Measurements from ENCODE around the gene NHERF1. TPM values are rescaled to one million over a fixed set of nuclear protein-coding genes. Genes with fewer than 3 reads are reported as not detected.

Gene NHERF1
- total and polyA plus RNA-seq, 2 of the 13 experiments (the other 11 are each of a cell fraction or from before 2014, with no cell fraction given), result 169 to 269 TPM

DNA sequence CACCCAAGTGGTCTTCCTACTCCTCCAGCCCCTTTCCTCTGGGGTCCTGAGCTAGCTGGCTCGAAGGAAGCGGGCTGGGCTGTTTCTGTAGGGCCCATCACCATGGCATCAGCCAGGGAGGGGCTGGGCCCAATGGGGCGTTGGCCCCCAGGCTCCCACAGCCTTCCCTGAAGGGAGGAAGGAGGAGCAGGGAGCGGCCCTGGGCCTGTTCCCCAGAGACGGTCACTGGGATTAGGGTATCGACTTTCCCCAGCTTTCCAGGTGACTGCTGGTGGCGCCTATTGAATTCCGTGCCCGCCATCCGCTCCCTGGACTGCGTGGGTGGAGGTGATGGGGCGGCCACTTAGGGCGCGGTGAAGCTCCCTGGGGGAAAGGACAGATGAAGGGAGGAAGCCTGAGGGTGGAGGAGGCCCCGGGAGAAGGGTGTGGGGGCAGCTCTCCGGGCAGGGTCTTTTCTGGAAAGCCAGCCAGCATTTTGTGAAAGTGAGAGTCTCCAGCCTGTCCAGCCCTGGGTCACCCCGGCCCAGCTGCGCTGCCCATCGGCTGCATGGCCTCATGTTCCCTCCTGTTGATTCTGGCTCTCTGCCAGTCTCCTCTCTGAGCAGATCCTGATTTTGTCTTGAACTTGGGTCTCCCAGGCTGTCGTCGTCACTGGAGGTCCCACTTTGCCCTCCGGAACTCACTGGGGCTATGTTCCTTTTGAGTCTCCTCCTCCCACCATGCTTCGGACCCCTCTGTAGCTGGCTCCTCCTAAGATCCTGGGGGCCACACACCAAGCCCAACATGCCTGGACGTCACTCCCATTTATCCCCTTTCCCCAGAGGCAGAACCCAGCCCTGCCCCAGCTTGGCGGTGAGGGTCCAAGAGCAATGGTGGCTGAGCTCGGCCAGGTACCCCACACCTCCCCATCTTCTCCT is 9.8 kb downstream of the NHERF1 start (continued):
- TF ChIP-seq, protein P1, sequence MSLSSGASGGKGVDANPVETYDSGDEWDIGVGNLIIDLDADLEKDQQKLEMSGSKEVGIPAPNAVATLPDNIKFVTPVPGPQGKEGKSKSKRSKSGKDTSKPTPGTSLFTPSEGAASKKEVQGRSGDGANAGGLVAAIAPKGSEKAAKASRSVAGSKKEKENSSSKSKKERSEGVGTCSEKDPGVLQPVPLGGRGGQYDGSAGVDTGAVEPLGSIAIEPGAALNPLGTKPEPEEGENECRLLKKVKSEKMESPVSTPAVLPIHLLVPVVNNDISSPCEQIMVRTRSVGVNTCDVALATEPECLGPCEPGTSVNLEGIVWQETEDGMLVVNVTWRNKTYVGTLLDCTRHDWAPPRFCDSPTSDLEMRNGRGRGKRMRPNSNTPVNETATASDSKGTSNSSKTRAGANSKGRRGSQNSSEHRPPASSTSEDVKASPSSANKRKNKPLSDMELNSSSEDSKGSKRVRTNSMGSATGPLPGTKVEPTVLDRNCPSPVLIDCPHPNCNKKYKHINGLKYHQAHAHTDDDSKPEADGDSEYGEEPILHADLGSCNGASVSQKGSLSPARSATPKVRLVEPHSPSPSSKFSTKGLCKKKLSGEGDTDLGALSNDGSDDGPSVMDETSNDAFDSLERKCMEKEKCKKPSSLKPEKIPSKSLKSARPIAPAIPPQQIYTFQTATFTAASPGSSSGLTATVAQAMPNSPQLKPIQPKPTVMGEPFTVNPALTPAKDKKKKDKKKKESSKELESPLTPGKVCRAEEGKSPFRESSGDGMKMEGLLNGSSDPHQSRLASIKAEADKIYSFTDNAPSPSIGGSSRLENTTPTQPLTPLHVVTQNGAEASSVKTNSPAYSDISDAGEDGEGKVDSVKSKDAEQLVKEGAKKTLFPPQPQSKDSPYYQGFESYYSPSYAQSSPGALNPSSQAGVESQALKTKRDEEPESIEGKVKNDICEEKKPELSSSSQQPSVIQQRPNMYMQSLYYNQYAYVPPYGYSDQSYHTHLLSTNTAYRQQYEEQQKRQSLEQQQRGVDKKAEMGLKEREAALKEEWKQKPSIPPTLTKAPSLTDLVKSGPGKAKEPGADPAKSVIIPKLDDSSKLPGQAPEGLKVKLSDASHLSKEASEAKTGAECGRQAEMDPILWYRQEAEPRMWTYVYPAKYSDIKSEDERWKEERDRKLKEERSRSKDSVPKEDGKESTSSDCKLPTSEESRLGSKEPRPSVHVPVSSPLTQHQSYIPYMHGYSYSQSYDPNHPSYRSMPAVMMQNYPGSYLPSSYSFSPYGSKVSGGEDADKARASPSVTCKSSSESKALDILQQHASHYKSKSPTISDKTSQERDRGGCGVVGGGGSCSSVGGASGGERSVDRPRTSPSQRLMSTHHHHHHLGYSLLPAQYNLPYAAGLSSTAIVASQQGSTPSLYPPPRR (CRISPR knock-in tag; IDR thresholded peaks at IDR 0.05; ENCODE audit: borderline replicate concordance), result no peak
- no peak for TF ChIP-seq TCF12 (IDR thresholded peaks at IDR 0.05)
- no peak for TF ChIP-seq TCF12 (CRISPR knock-in tag; IDR thresholded peaks at IDR 0.05)
- TF ChIP-seq MEF2D (CRISPR knock-in tag; IDR thresholded peaks at IDR 0.05), result no peak; the same call in 1 of the 2 replicates
- no peak for TF ChIP-seq ZNF431 (CRISPR knock-in tag; IDR thresholded peaks at IDR 0.05; ENCODE audit: borderline replicate concordance, low read depth)
- no peak for TF ChIP-seq YEATS2 (CRISPR knock-in tag; IDR thresholded peaks at IDR 0.05; ENCODE audit: borderline replicate concordance)
- TF ChIP-seq, protein P2, sequence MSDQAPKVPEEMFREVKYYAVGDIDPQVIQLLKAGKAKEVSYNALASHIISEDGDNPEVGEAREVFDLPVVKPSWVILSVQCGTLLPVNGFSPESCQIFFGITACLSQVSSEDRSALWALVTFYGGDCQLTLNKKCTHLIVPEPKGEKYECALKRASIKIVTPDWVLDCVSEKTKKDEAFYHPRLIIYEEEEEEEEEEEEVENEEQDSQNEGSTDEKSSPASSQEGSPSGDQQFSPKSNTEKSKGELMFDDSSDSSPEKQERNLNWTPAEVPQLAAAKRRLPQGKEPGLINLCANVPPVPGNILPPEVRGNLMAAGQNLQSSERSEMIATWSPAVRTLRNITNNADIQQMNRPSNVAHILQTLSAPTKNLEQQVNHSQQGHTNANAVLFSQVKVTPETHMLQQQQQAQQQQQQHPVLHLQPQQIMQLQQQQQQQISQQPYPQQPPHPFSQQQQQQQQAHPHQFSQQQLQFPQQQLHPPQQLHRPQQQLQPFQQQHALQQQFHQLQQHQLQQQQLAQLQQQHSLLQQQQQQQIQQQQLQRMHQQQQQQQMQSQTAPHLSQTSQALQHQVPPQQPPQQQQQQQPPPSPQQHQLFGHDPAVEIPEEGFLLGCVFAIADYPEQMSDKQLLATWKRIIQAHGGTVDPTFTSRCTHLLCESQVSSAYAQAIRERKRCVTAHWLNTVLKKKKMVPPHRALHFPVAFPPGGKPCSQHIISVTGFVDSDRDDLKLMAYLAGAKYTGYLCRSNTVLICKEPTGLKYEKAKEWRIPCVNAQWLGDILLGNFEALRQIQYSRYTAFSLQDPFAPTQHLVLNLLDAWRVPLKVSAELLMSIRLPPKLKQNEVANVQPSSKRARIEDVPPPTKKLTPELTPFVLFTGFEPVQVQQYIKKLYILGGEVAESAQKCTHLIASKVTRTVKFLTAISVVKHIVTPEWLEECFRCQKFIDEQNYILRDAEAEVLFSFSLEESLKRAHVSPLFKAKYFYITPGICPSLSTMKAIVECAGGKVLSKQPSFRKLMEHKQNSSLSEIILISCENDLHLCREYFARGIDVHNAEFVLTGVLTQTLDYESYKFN (CRISPR knock-in tag; conservative IDR thresholded peaks at IDR 0.05), result no peak; the same call in 1 of the 2 replicates
- TF ChIP-seq ZNF766 (CRISPR knock-in tag; IDR thresholded peaks at IDR 0.05; ENCODE audit: borderline replicate concordance), result no peak
- no peak for TF ChIP-seq MEIS1 (CRISPR knock-in tag; IDR thresholded peaks at IDR 0.05; ENCODE audit: borderline replicate concordance)
- TF ChIP-seq, protein P3, sequence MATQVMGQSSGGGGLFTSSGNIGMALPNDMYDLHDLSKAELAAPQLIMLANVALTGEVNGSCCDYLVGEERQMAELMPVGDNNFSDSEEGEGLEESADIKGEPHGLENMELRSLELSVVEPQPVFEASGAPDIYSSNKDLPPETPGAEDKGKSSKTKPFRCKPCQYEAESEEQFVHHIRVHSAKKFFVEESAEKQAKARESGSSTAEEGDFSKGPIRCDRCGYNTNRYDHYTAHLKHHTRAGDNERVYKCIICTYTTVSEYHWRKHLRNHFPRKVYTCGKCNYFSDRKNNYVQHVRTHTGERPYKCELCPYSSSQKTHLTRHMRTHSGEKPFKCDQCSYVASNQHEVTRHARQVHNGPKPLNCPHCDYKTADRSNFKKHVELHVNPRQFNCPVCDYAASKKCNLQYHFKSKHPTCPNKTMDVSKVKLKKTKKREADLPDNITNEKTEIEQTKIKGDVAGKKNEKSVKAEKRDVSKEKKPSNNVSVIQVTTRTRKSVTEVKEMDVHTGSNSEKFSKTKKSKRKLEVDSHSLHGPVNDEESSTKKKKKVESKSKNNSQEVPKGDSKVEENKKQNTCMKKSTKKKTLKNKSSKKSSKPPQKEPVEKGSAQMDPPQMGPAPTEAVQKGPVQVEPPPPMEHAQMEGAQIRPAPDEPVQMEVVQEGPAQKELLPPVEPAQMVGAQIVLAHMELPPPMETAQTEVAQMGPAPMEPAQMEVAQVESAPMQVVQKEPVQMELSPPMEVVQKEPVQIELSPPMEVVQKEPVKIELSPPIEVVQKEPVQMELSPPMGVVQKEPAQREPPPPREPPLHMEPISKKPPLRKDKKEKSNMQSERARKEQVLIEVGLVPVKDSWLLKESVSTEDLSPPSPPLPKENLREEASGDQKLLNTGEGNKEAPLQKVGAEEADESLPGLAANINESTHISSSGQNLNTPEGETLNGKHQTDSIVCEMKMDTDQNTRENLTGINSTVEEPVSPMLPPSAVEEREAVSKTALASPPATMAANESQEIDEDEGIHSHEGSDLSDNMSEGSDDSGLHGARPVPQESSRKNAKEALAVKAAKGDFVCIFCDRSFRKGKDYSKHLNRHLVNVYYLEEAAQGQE (IDR thresholded peaks at IDR 0.05; ENCODE audit: borderline replicate concordance in 1 of 2, low read depth in 1 of 2, low read length in 2 of 2), result no peak
- TF ChIP-seq ZNF44 (CRISPR knock-in tag; IDR thresholded peaks at IDR 0.05), result no peak
- TF ChIP-seq, protein P4, sequence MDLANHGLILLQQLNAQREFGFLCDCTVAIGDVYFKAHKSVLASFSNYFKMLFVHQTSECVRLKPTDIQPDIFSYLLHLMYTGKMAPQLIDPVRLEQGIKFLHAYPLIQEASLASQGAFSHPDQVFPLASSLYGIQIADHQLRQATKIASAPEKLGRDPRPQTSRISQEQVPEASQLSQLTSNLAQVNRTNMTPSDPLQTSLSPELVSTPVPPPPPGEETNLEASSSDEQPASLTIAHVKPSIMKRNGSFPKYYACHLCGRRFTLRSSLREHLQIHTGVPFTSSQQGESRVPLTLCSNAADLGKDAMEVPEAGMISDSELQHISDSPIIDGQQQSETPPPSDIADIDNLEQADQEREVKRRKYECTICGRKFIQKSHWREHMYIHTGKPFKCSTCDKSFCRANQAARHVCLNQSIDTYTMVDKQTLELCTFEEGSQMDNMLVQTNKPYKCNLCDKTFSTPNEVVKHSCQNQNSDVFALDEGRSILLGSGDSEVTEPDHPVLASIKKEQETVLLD (CRISPR knock-in tag; IDR thresholded peaks at IDR 0.05; ENCODE audit: low read depth), result no peak
- TF ChIP-seq RELA (CRISPR knock-in tag; IDR thresholded peaks at IDR 0.05), result no peak
- TF ChIP-seq ZNF773 (CRISPR knock-in tag; IDR thresholded peaks at IDR 0.05; ENCODE audit: borderline replicate concordance), result no peak
